ENCODE results near the gene PODXL. TPM values are rescaled to one million over a fixed set of nuclear protein-coding genes. Genes with fewer than 3 reads are reported as not detected.

The PODXL gene
- 0.34 and 0.50 TPM in 2 replicates for total RNA-seq

DNA sequence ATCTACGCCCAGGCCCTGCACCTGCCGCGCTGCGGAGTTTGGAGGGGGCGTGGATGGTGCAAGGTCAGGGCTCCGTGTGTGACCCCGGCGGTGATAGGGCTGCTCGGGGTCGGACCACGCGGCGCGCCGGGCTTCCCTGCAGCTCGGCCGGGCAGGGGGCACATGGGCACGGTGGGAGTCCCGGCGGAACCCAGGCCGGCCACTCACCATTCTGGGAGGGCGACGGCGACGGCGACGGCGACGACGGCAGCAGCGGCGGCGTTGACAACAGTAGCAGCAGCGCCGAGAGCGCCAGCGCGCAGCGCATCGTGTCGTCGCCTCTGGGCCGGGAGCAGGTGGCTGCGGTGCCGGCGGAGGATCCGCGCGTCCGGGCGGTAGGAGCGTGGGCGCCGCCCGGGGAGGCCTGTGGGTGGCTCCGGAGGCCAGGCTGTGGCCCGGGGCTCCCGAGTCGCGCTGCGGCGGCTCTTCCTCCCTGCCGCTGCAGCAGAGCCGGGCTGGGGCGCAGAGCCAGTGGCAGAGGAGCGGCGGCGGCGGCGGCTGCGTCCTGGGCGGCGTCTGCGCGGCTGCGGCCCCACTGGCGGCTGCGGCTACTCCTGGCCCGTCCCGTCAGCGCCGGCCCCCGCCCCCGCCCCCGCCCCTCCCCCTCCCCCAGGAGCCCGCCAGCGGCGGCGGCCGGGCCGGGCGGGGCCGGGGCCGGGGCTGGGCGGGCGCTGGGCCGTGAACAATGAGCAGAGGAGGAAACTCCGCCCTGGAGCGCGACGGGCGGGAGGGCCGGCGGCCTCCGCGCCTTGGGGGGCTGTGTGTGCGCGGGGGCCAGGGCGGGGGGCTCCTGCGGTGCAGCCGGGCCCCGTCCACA lies at the start of gene PODXL:
TSS of gene PODXL (minus strand) at position 576 of the 856 bp plus-strand sequence. CDS start at position 307, 269 bp downstream.

Other genes starting within 250 kb of the PODXL start
- 19.5 and 43.9 TPM in 2 replicates for gene MKLN1, start 228.8 kb downstream of the PODXL start, total RNA-seq